ENCODE data around the gene ADAM22. TPM values are rescaled to one million over a fixed set of nuclear protein-coding genes. Genes with fewer than 3 reads are reported as not detected.

The ADAM22 gene
- total RNA-seq, 6 experiments from 2014 or later, result 0.06 to 0.32 (median 0.10) TPM

- Histone ChIP-seq H3K4me1 (no peaks in the 10 kb centered on the region), H3K4me3 (no peak overlapping the region), H3K36me3 (no peaks in the 10 kb centered on the region), H3K9me3 (no peaks in the 10 kb centered on the region), H3K27ac (no peak overlapping the region), H3K27me3 (no peaks in the 10 kb centered on the region)
- no peak for TF ChIP-seq POLR2A (IDR thresholded peaks at IDR 0.05)
- TF ChIP-seq CTCF (IDR thresholded peaks at IDR 0.05), result no peak
- DNase-seq (no peak), ATAC-seq (no peak)
- intact Hi-C loops (cut with DNase I), result no loop called here
Observed at GRCh38 chr7:87948371-87948770, 14.3 kb downstream of the ADAM22 start.

- H3K4me3 ChIP-seq, result no peak overlapping the region
- ATAC-seq, result no peak
- WGBS (ENCODE audit: insufficient coverage, low coverage, low lambda C conversion rate, missing lambda C conversion rate), result 79% methylated on average over 3 of the region's 3 CpGs
- no peak for TF ChIP-seq CTCF (IDR thresholded peaks at IDR 0.05)
- TF ChIP-seq POLR2A (IDR thresholded peaks at IDR 0.05), result no peak
- no peaks in the 10 kb centered on the region for H3K27me3 ChIP-seq
- intact Hi-C loops (cut with DNase I), result no loop called here
- no peaks in the 10 kb centered on the region for H3K4me1 ChIP-seq
- H3K9me3 ChIP-seq, result no peaks in the 10 kb centered on the region
- DNase-seq, result no peak
- no peaks in the 10 kb centered on the region for H3K36me3 ChIP-seq
- H3K27ac ChIP-seq, result no peak overlapping the region
Observed at GRCh38 chr7:87959336-87959735, 25.3 kb downstream of the ADAM22 start.

DNA sequence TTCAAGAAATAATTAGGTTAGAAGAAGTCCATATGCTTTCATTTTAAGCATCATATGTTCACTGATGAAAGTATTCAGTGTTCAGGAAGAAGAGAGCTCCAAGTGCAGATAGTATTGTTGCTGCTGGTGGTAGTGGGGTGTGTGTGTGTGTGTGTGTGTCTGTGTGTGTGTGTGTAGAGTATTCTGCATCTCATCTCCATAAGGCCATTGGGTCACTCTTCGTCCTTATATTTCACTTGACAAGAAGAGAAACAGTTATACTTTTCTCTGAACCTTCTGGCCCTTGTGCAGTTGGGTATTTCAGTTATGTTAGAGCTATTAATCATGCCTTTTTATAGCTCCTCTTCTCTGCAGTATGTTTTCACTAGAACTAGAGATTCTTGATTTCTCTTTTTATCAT lies 26.2 kb downstream of the ADAM22 start:
- no peak for ATAC-seq
- TF ChIP-seq CTCF (IDR thresholded peaks at IDR 0.05), result no peak
- no peak for TF ChIP-seq POLR2A (IDR thresholded peaks at IDR 0.05)
- WGBS (ENCODE audit: insufficient coverage, low coverage, low lambda C conversion rate, missing lambda C conversion rate), result 30% methylated on average over 1 of the region's 1 CpG
- Histone ChIP-seq H3K36me3 (no peaks in the 10 kb centered on the region), H3K27ac (no peak overlapping the region), H3K4me3 (no peak overlapping the region), H3K4me1 (no peaks in the 10 kb centered on the region), H3K27me3 (no peaks in the 10 kb centered on the region), H3K9me3 (no peaks in the 10 kb centered on the region)
- intact Hi-C loops (cut with DNase I), result no loop called here
- DNase-seq, result no peak

DNA sequence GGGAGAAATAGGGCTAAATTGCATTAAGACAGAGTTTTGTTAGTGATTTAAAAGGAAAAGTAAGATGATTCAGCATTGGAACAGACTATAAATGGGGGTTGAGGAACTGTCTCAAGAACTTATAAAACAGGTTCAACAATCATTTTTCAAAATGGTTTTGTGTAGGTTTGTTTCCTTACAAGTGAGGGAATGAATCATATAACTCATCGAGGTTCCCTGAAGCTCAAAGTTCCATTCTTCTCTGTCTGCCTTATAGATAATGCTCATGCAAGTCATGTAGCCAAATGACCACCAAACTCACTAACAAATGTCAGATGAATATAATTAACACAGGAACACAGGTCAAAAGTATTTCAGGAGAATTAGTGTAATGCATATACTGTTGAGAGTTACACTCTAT lies 27.7 kb downstream of the ADAM22 start:
- Histone ChIP-seq H3K4me3 (no peak overlapping the region), H3K9me3 (no peaks in the 10 kb centered on the region), H3K27ac (no peak overlapping the region), H3K4me1 (no peaks in the 10 kb centered on the region), H3K27me3 (no peaks in the 10 kb centered on the region), H3K36me3 (no peaks in the 10 kb centered on the region)
- ATAC-seq (no peak), DNase-seq (no peak)
- TF ChIP-seq CTCF (IDR thresholded peaks at IDR 0.05) (no peak), POLR2A (IDR thresholded peaks at IDR 0.05) (no peak)
- intact Hi-C loops (cut with DNase I), result no loop called here
- 67% methylated on average over 1 of the region's 1 CpG for WGBS (ENCODE audit: insufficient coverage, low coverage, low lambda C conversion rate, missing lambda C conversion rate)

GRCh38 chr7:87966271-87966670 lies 32.2 kb downstream of the ADAM22 start:
- no peak for TF ChIP-seq POLR2A (IDR thresholded peaks at IDR 0.05)
- TF ChIP-seq CTCF (IDR thresholded peaks at IDR 0.05), result no peak
- no peak overlapping the region for H3K27ac ChIP-seq
- intact Hi-C loops (cut with DNase I), result no loop called here
- ATAC-seq (no peak), DNase-seq (no peak)
- WGBS (ENCODE audit: insufficient coverage, low coverage, low lambda C conversion rate, missing lambda C conversion rate), result 62% methylated on average over 2 of the region's 2 CpGs
- no peaks in the 10 kb centered on the region for H3K4me1 ChIP-seq
- H3K36me3 ChIP-seq, result no peaks in the 10 kb centered on the region
- no peaks in the 10 kb centered on the region for H3K27me3 ChIP-seq
- no peaks in the 10 kb centered on the region for H3K9me3 ChIP-seq
- H3K4me3 ChIP-seq, result no peak overlapping the region

Data from right lobe of liver (tissue), 6 donors.